AG04450 (cell line): ENCODE results near the gene MTUS2. TPM values are rescaled to one million over a fixed set of nuclear protein-coding genes. Genes with fewer than 3 reads are reported as not detected.

Experiments
- CTCF ChIA-PET: fragments of 300-600, 350-600 bp; formaldehyde crosslinking; extraction: SDS; loops from one replicate; lab custom pipeline; 2022; ENCODE audit warnings: antibody characterized with exemption, inconsistent platforms; lab: Charles Lee
- POLR2A ChIA-PET: fragments of 350-600 bp; formaldehyde crosslinking; extraction: SDS; loops from one replicate; lab custom pipeline; 2021; ENCODE audit warnings: antibody characterized with exemption, inconsistent platforms; lab: Yijun Ruan, JAX
- DNase-seq: peaks from one replicate; pipeline ENCODE4 v3.0.0-alpha.2; 2011; ENCODE audit warnings: low read depth, low spot score
- H3K27ac ChIP-seq: one replicate; pipeline ENCODE4 v1.5.1; 2012; ENCODE audit warnings: low read depth, low read length, control low read depth
- H3K27me3 ChIP-seq: one replicate; pipeline ENCODE4 v1.6.0; 2012; ENCODE audit warnings: low read length; ENCODE audit not compliant: control insufficient read depth, insufficient read depth
- H3K4me3 ChIP-seq: 2 replicates; pipeline ENCODE4 v1.5.1; 2011; ENCODE audit warnings: mild to moderate bottlenecking, low read depth, low read length, control low read depth
- H3K9me3 ChIP-seq: 2 replicates; pipeline ENCODE4 v1.5.1; 2012; ENCODE audit warnings: low read length; ENCODE audit not compliant: control insufficient read depth, insufficient read depth
- CTCF ChIP-seq: IDR thresholded peaks from 2 replicates; pipeline ENCODE4 v1.5.1; 2011; ENCODE audit warnings: low read depth, low read length, control low read depth, inconsistent platforms
- polyA plus RNA-seq: library from polyadenylated mRNA; depleted of rRNA; stranded (reverse); fragments of >200 nt; gene quantifications from 2 replicates; pipeline ENCODE4 v1.2.3, GENCODE V29; 2011

The MTUS2 gene
- polyA plus RNA-seq, 1 experiment: 0.02 TPM

GRCh38 chr13:29319451-29319850, 499.3 kb downstream of the MTUS2 start:
- H3K4me3 ChIP-seq: no peak overlapping the region
- ChIA-PET POLR2A (no interaction called here), CTCF (no interaction called here)
- no peak for DNase-seq
- H3K27ac ChIP-seq: no peak overlapping the region
- peaks cover 5% of the 10 kb centered on the region; the same call in 1 of the 2 replicates for H3K9me3 ChIP-seq
- H3K27me3 ChIP-seq: no peaks in the 10 kb centered on the region
- TF ChIP-seq CTCF: no peak

GRCh38 chr13:29323954-29324353, 503.8 kb downstream of the MTUS2 start:
- H3K9me3 ChIP-seq: peaks cover 5% of the 10 kb centered on the region; the same call in 1 of the 2 replicates
- no peak for TF ChIP-seq CTCF
- no peak for DNase-seq
- H3K27me3 ChIP-seq: no peaks in the 10 kb centered on the region
- POLR2A ChIA-PET: no interaction called here
- no peak overlapping the region for H3K27ac ChIP-seq
- CTCF ChIA-PET: interaction anchor here (0.9 kb wide), 1 partner anchor 1911 kb away, joined by 4 read pairs; no protein-coding TSS in a partner anchor
- no peak overlapping the region for H3K4me3 ChIP-seq

GRCh38 chr13:29324601-29325000, 504.5 kb downstream of the MTUS2 start:
- DNase-seq: no peak
- ChIA-PET CTCF (no interaction called here), POLR2A (no interaction called here)
- H3K27me3 ChIP-seq: no peaks in the 10 kb centered on the region
- no peak overlapping the region for H3K4me3 ChIP-seq
- H3K9me3 ChIP-seq: peaks cover 5% of the 10 kb centered on the region; the same call in 1 of the 2 replicates
- no peak for TF ChIP-seq CTCF
- H3K27ac ChIP-seq: no peak overlapping the region

DNA sequence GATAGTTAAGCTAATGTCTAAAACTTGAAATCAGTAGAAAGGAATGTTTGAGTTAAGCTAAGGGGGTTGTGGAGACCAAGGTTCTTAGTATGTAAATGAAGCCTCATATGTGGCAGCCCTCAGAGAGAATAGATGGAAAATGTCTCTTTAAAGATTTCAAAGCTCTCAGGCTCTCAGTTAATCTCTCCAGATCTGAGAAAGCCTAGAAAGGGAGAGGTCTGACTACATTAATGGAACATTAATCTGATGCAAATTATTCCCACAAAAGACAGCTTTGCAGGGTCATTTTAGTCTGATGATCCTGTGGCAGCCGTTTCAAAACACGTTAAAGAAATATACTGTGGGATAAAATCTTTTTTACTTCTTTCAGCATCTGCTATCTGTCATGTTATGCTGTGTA, 508.4 kb downstream of the MTUS2 start:
- Histone ChIP-seq H3K27ac (no peak overlapping the region), H3K4me3 (no peak overlapping the region), H3K27me3 (no peaks in the 10 kb centered on the region), H3K9me3 (no peaks in the 10 kb centered on the region)
- CTCF ChIA-PET: no interaction called here
- POLR2A ChIA-PET: no interaction called here
- TF ChIP-seq CTCF: no peak
- DNase-seq: no peak

DNA sequence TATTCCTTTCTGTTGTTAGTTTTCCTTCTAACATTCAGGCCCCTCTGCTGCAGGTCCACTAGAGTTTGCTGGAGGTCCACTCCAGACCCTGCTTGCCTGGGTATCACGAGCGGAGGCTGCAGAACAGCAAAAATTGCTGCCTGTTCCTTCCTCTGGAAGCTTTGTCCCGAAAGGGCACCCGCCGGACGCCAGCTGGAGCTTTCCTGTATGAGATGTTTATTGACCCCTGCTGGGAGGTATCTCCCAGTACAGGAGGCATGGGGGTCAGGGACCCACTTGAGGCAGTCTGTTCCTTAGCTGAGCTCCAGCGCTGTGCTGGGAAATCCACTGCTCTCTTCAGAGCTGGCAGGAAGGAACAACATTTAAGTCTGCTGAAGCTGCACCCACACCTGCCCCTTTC, 516.2 kb downstream of the MTUS2 start:
- H3K4me3 ChIP-seq: no peak overlapping the region
- no peak for DNase-seq
- H3K27me3 ChIP-seq: no peaks in the 10 kb centered on the region
- TF ChIP-seq CTCF: no peak
- peaks cover 25% of the 10 kb centered on the region for H3K9me3 ChIP-seq
- POLR2A ChIA-PET: no interaction called here
- CTCF ChIA-PET: no interaction called here
- no peak overlapping the region for H3K27ac ChIP-seq
